Common myeloid progenitor, CD34-positive (primary cell): ENCODE data around the gene COMT.
A peak's percentile ranks its signal among the peaks of the same experiment; 100 is the strongest.

ENCODE experiments used
- CTCF ChIA-PET: fragments of 350-600 bp; sonication (Branson Sonifier 250); formaldehyde crosslinking; loops from one replicate; lab custom pipeline; 2021; ENCODE audit warnings: antibody characterized with exemption; lab: Charles Lee
- POLR2A ChIA-PET: fragments of 350-600 bp; sonication (Branson Sonifier 250); formaldehyde crosslinking; loops from one replicate; lab custom pipeline; 2021; ENCODE audit warnings: antibody characterized with exemption; lab: Charles Lee
- DNase-seq, 3 donors: peaks; one replicate each; pipeline versions ENCODE4 v3.0.0 to v3.0.0-alpha.2; 2013
- H3K27ac ChIP-seq, 2 experiments: 1 replicate in 1 of 2; 2 replicates in 1 of 2; pipeline ENCODE4 v1.7.0; 2013; ENCODE audit warnings: inconsistent platforms in 2 of 2, low read length in 2 of 2, mild to moderate bottlenecking in 2 of 2, low read depth in 1 of 2, moderate library complexity in 1 of 2; ENCODE audit not compliant: severe bottlenecking in 2 of 2, insufficient read depth in 1 of 2, poor library complexity in 1 of 2
- H3K27me3 ChIP-seq, 5 experiments: replicated peaks in 2 of 5; 1 replicate in 3 of 5; 2 replicates in 2 of 5; pipeline versions ENCODE4 v1.6.1 to v1.7.0; 2013; ENCODE audit warnings: low read length in 4 of 5, mild to moderate bottlenecking in 2 of 5, moderate library complexity in 2 of 5, inconsistent platforms in 1 of 5; ENCODE audit not compliant: insufficient read depth in 5 of 5, control insufficient read depth in 4 of 5
- H3K36me3 ChIP-seq, 4 experiments: 1 replicate in 2 of 4; 2 replicates in 2 of 4; pipeline versions ENCODE4 v1.6.1 to v1.7.0; 2013; ENCODE audit warnings: low read length in 3 of 4, control low read depth in 1 of 4, mild to moderate bottlenecking in 1 of 4; ENCODE audit not compliant: control insufficient read depth in 4 of 4, insufficient read depth in 4 of 4
- H3K4me1 ChIP-seq, 4 experiments: 1 replicate in 3 of 4; 2 replicates in 1 of 4; pipeline versions ENCODE4 v1.6.1 to v1.7.1; 2013; ENCODE audit warnings: low read length in 3 of 4, mild to moderate bottlenecking in 3 of 4, control low read depth in 1 of 4, inconsistent platforms in 1 of 4, moderate library complexity in 1 of 4; ENCODE audit not compliant: control insufficient read depth in 4 of 4, insufficient read depth in 4 of 4; ENCODE audit errors: control extremely low read depth in 1 of 4
- H3K4me3 ChIP-seq, 7 experiments: 1 replicate in 4 of 7; 2 replicates in 3 of 7; pipeline versions ENCODE4 v1.5.1 to v1.7.0; 2013; ENCODE audit warnings: mild to moderate bottlenecking in 7 of 7, low read length in 6 of 7, moderate library complexity in 6 of 7, inconsistent platforms in 2 of 7, low read depth in 2 of 7, control low read depth in 1 of 7; ENCODE audit not compliant: insufficient read depth in 4 of 7, control insufficient read depth in 1 of 7; ENCODE audit errors: extremely low read depth in 1 of 7
- H3K9me3 ChIP-seq, 5 experiments: 1 replicate in 4 of 5; 2 replicates in 1 of 5; pipeline versions ENCODE4 v1.6.1 to v1.7.1; 2013; ENCODE audit warnings: low read length in 4 of 5, mild to moderate bottlenecking in 2 of 5, inconsistent platforms in 1 of 5, low read depth in 1 of 5, moderate library complexity in 1 of 5; ENCODE audit not compliant: control insufficient read depth in 4 of 5, insufficient read depth in 2 of 5; ENCODE audit errors: control extremely low read depth in 1 of 5
- WGBS: methylation state at CpG from one replicate; pipeline ENCODE4 v1.1.5; 2013; ENCODE audit not compliant: insufficient coverage; 5-methylcytosine and 5-hydroxymethylcytosine counted together

COMT gene

GRCh38 chr22:19962246-19962908 is 20.8 kb downstream of the COMT start:
- CTCF ChIA-PET, result interaction anchor here (4.5 to 15.9 kb wide), 2 partner anchors 9 to 49 kb away, joined by 39 to 384 read pairs; no protein-coding TSS in a partner anchor
- WGBS, result 90% methylated on average over 20 of the region's 22 CpGs
- Histone ChIP-seq H3K4me3 (no peak overlapping the region), H3K36me3 (peaks cover 10 to 63% (median 39%) of the 10 kb centered on the region in 4 experiments), H3K9me3 (no peaks in the 10 kb centered on the region), H3K27ac (no peak overlapping the region), H3K4me1 (peaks cover 0 to 19% (median 1%) of the 10 kb centered on the region in 4 experiments), H3K27me3 (no peaks in the 10 kb centered on the region)
- POLR2A ChIA-PET, result interaction anchor here (0.6 kb wide), 1 partner anchor 9 kb away, joined by 4 read pairs; no protein-coding TSS in a partner anchor
- DNase-seq, result peak; percentile 47 to 73 (median 69)

- Histone ChIP-seq H3K27ac (no peak overlapping the region), H3K4me3 (no peak overlapping the region), H3K9me3 (no peaks in the 10 kb centered on the region), H3K4me1 (peaks cover 0 to 18% (median 1%) of the 10 kb centered on the region in 4 experiments), H3K36me3 (peaks cover 18 to 68% (median 43%) of the 10 kb centered on the region in 4 experiments), H3K27me3 (no peaks in the 10 kb centered on the region)
- ChIA-PET CTCF (interaction anchor here (3.0 to 15.9 kb wide), 3 partner anchors 9 to 48 kb away, joined by 13 to 384 read pairs (median 39); no protein-coding TSS in a partner anchor), POLR2A (no interaction called here)
- 91% methylated on average over 27 of the region's 30 CpGs for WGBS
- no peak for DNase-seq
Measured at GRCh38 chr22:19962909-19963806, 21.6 kb downstream of the COMT start.

GRCh38 chr22:19963863-19964642 is 22.5 kb downstream of the COMT start:
- Histone ChIP-seq H3K27me3 (no peaks in the 10 kb centered on the region), H3K4me3 (no peak overlapping the region), H3K36me3 (peaks cover 19 to 77% (median 49%) of the 10 kb centered on the region in 4 experiments), H3K4me1 (peaks cover 0 to 16% (median 1%) of the 10 kb centered on the region in 4 experiments), H3K9me3 (no peaks in the 10 kb centered on the region), H3K27ac (no peak overlapping the region)
- ChIA-PET POLR2A (no interaction called here), CTCF (interaction anchor here (0.5 to 15.9 kb wide), 4 partner anchors 10 to 163 kb away, joined by 3 to 384 read pairs (median 26); no protein-coding TSS in a partner anchor)
- 98% methylated on average over 10 of the region's 12 CpGs for WGBS
- DNase-seq, result no peak

GRCh38 chr22:19964701-19965386 is 23.3 kb downstream of the COMT start:
- Histone ChIP-seq H3K4me3 (no peak overlapping the region), H3K9me3 (no peaks in the 10 kb centered on the region), H3K4me1 (peaks cover 0 to 9% (median under 1%) of the 10 kb centered on the region in 4 experiments), H3K27ac (no peak overlapping the region), H3K27me3 (no peaks in the 10 kb centered on the region), H3K36me3 (peaks cover 19 to 83% (median 54%) of the 10 kb centered on the region in 4 experiments)
- 98% methylated on average over 12 of the region's 15 CpGs for WGBS
- ChIA-PET CTCF (interaction anchor here (0.5 to 15.9 kb wide), 10 partner anchors 8 to 241 kb away, joined by 3 to 384 read pairs (median 4); partner anchors contain the start of gene GP1BB), POLR2A (interaction anchor here (0.9 kb wide), 1 partner anchor 45 kb away, joined by 3 read pairs; no protein-coding TSS in a partner anchor)
- no peak for DNase-seq

- Histone ChIP-seq H3K36me3 (peaks cover 20 to 84% (median 52%) of the 10 kb centered on the region in 4 experiments), H3K9me3 (no peaks in the 10 kb centered on the region), H3K27ac (no peak overlapping the region), H3K27me3 (no peaks in the 10 kb centered on the region), H3K4me1 (peaks cover 0 to 7% (median 5%) of the 10 kb centered on the region in 4 experiments), H3K4me3 (no peak overlapping the region)
- ChIA-PET CTCF (interaction anchor here (1.0 to 15.9 kb wide), 10 partner anchors 9 to 242 kb away, joined by 3 to 384 read pairs (median 4); partner anchors contain the start of gene GP1BB), POLR2A (interaction anchor here (0.9 kb wide), 1 partner anchor 44 kb away, joined by 3 read pairs; no protein-coding TSS in a partner anchor)
- peak in 2 of 3 donors; percentile 53 to 64 for DNase-seq
- 88% methylated on average over 9 of the region's 10 CpGs for WGBS
Measured at GRCh38 chr22:19965771-19966709, 24.5 kb downstream of the COMT start.
